Heart right ventricle (tissue), 16 donors: ENCODE data around the gene FAM20A. TPM values are rescaled to one million over a fixed set of nuclear protein-coding genes. Genes with fewer than 3 reads are reported as not detected.

Experiments
- ATAC-seq, 8 donors: fragments of 200-7000 bp; cut with Tn5 transposase; one replicate each; pipeline ENCODE4 v1.9.1; 2020; ENCODE audit warnings: mild to moderate bottlenecking in 8 of 8, moderate library complexity in 8 of 8, moderate number of reproducible peaks in 1 of 8
- DNase-seq, 2 donors: peaks; one replicate each; pipeline ENCODE4 v3.0.0-alpha.2; 2020
- H3K27ac ChIP-seq, 10 donors: fragments of 200-600 bp; sonication (generic) in 2 of 10; one replicate each; pipeline versions ENCODE4 v1.5.0 to v1.8.0; 2020 to 2022; ENCODE audit warnings: mild to moderate bottlenecking in 3 of 10
- H3K27me3 ChIP-seq, 7 donors: fragments of 200-600 bp; one replicate each; pipeline ENCODE4 v1.8.0; 2021 to 2022; ENCODE audit warnings: mild to moderate bottlenecking in 2 of 7
- H3K36me3 ChIP-seq, 9 donors: fragments of 200-600 bp; sonication (generic) in 1 of 9; one replicate each; pipeline versions ENCODE4 v1.5.0 to v1.8.0; 2020 to 2022; ENCODE audit warnings: mild to moderate bottlenecking in 2 of 9
- H3K4me1 ChIP-seq, 9 donors: fragments of 200-600 bp; sonication (generic) in 1 of 9; one replicate each; pipeline versions ENCODE4 v1.5.0 to v1.8.0; 2020 to 2022; ENCODE audit warnings: mild to moderate bottlenecking in 4 of 9
- H3K4me3 ChIP-seq, 10 donors: fragments of 200-600 bp; sonication (generic) in 2 of 10; one replicate each; pipeline versions ENCODE4 v1.5.0 to v1.8.0; 2020 to 2022; ENCODE audit warnings: mild to moderate bottlenecking in 7 of 10, moderate library complexity in 2 of 10
- H3K9me3 ChIP-seq, 11 donors: fragments of 200-600 bp in 10 of 11; sonication (generic) in 2 of 11; one replicate each; pipeline versions ENCODE4 v1.5.0 to v1.8.0; 2013 to 2022; ENCODE audit warnings: mild to moderate bottlenecking in 2 of 11, control low read depth in 1 of 11, moderate library complexity in 1 of 11
- WGBS, 2 donors: extraction: QIAGEN DNeasy Blood & Tissue Kit; methylation state at CpG; one replicate each; pipeline ENCODE4 v1.1.7; 2013; ENCODE audit warnings: inconsistent platforms in 1 of 2; 5-methylcytosine and 5-hydroxymethylcytosine counted together
- intact Hi-C, 10 donors: fragments of 100-400 bp; cut with DNase I; formaldehyde crosslinking; loops; one replicate each; pipeline versions ENCODE4 v1.11.1 to v1.14.2; 2022
- long read RNA-seq, 3 donors: library from polyadenylated mRNA; unstranded; transcript quantifications; one replicate each; pipeline ENCODE4 v2.0.0, GENCODE V29; 2020 to 2021
- polyA plus RNA-seq, 2 donors: library from polyadenylated mRNA; stranded (reverse); fragments of 200-250 nt; gene quantifications; one replicate each; pipeline ENCODE4 v1.2.3, GENCODE V29; 2013
- total RNA-seq, 10 donors: library from RNA; stranded (reverse); fragmentation: NEBNext Ultra II Directional in 3 of 10; extraction: Animal tissue kit (Norgen Biotek cat#: 25700) in 3 of 10; gene quantifications; one replicate each; pipeline versions ENCODE4 v1.2.1 to v1.2.4, GENCODE V29; 2021 to 2023
- TF ChIP-seq, protein P1 (sequence below), 9 donors: fragments of 200-600 bp; sonication (generic) in 2 of 9; IDR thresholded peaks; one replicate each; pipeline versions ENCODE4 v1.5.0 to v1.8.0; 2021 to 2022; ENCODE audit warnings: antibody characterized with exemption in 9 of 9, mild to moderate bottlenecking in 5 of 9, moderate library complexity in 1 of 9
- donor health status: Arrhythmogenic right ventricular cardiomyopathy.
- donor health status: ischemic (EF 13 %, LVEDD 7.1; RV severe dilation, severe dysfunction).
- donor health status: healthy with polysubstance abuse.
- donor health status: DM: no; HTN: yes; CAD: no.
- donor health status: DM: no; HTN: no; CAD: no.
- donor health status: ischemic (EF 25% LVEDD 6.9; RV normal size, moderate dysfunction).
- donor health status: ischemic (EF 25% LVEDD 5.7; RV mildly dilated, moderate dysfunction).
- donor health status: healthy.
- donor health status: DM: yes; HTN: yes; CAD: no.
- donor health status: Ischemic cardiomyopathy.
- donor health status: ischemic (EF 35%, LVEDD 5.7; RV mildly dilated, moderate dysfunction).
- donor health status: nonischemic (EF 11% LVEDD 7.7; RV severe dilation, severe dysfunction).
- donor health status: DM: yes; HTN: yes; CAD: no.
- donor health status: PGD.
- donor health status: ischemic (EF 29% LVEDD 5.4; RV normal size, mild dysfunction).
- donor health status: nonischemic (EF 23%, LVEDD 6.1; RV moderate dilation, normal function).

The FAM20A gene
- 10 to 100 TPM in 1 of 10 donors, 1 to 10 TPM in 9; 3.1 to 18.1 (median 7.7) TPM for total RNA-seq
- polyA plus RNA-seq, result 10 to 100 TPM in 1 of 2 donors, 1 to 10 TPM in 1; 3.1 to 12.4 TPM
- long read RNA-seq, donor 1, partial matches to known transcripts, result 2 of 13 reads
- long read RNA-seq, donor 1, other reads (novel, unspliced or antisense), result 7 of 13 reads
- long read RNA-seq, donor 2, partial matches to known transcripts, result 2 of 11 reads
- long read RNA-seq, donor 2, other reads (novel, unspliced or antisense), result 6 of 11 reads
- long read RNA-seq, donor 3, partial matches to known transcripts, result 2 of 10 reads
- long read RNA-seq, donor 3, other reads (novel, unspliced or antisense), result 7 of 10 reads

DNA sequence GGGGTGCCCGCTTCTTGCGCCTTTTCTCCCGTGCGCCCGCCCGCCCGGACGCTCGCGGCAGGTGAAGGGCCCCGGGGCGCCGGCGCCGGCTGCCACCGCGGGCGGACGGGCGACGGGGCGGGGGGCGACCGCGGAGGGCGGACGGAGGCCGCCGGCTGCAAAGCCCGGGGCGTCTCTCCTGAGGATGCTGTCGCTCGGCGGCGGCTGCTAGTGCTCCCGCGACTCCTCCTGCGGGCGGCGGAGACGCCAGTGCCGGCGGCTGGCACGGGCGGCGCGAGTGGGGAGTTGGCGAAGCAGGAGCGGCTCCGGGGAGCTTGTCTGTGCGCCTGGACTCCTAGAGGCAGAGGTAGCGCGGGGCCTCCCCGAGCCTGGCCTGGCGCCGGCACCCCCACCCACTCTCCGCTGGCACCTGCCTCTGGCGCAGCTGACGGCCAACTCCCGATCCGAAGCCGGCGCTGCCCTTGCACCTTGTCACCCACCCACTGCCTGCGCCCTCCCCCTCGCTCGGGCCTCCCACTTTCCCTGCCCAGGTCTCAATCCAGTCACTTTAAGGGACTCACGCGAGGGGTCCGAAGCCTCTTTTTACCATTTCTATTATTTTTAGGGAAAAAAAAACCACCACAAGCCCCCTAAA, at the start of gene FAM20A:
TSS of gene FAM20A (minus strand) at position 437 of the 634 bp plus-strand sequence. CDS start 701 bp downstream, outside the sequence.
- TF ChIP-seq, protein P1, sequence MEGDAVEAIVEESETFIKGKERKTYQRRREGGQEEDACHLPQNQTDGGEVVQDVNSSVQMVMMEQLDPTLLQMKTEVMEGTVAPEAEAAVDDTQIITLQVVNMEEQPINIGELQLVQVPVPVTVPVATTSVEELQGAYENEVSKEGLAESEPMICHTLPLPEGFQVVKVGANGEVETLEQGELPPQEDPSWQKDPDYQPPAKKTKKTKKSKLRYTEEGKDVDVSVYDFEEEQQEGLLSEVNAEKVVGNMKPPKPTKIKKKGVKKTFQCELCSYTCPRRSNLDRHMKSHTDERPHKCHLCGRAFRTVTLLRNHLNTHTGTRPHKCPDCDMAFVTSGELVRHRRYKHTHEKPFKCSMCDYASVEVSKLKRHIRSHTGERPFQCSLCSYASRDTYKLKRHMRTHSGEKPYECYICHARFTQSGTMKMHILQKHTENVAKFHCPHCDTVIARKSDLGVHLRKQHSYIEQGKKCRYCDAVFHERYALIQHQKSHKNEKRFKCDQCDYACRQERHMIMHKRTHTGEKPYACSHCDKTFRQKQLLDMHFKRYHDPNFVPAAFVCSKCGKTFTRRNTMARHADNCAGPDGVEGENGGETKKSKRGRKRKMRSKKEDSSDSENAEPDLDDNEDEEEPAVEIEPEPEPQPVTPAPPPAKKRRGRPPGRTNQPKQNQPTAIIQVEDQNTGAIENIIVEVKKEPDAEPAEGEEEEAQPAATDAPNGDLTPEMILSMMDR (IDR thresholded peaks at IDR 0.05), result no peak
- 3 to 6% methylated on average over 20 to 69 of the region's 69 CpGs for WGBS, 2 donors
- Histone ChIP-seq H3K4me3 (peak within 1 kb of the TSS; percentile 51 to 84 (median 70)), H3K27ac (peak within 1 kb of the TSS; percentile 50 to 96 (median 75)), H3K36me3 (peaks cover 0 to 8% (median 0%) of the 10 kb centered on the region in 9 donors), H3K4me1 (peaks cover 0 to 70% (median 18%) of the 10 kb centered on the region in 9 donors), H3K27me3 (peaks cover 0 to 41% (median 0%) of the 10 kb centered on the region in 7 donors), H3K9me3 (no peaks in the 10 kb centered on the region)
- intact Hi-C loops, result loop anchor here in 2 of 10 donors (10.0 kb wide), 2 partner anchors 144 to 154 kb away; no protein-coding TSS in a partner anchor
- DNase-seq (peak; percentile 38 to 61), ATAC-seq (peak; percentile 9 to 68 (median 42))

DNA sequence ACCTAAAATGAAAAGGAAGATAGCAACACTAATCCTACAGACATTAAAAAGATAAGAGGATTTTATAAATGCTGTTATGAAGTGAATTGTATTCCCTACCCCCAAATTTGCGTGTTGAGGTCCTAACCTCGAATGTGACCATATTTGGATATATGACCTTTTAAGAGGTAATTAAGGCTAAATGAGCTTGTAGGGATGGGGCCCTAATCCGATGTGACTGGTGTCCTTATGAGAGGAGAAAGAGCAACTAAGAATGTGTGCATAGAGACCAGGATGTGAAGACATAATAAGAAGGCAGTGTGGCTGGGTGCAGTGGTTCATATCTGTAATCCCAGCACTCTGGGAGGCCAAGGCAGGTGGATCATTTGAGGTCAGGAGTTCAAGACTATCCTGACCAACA, 48.2 kb upstream of the FAM20A start:
- TF ChIP-seq, protein P1 (IDR thresholded peaks at IDR 0.05), result no peak
- H3K9me3 ChIP-seq, result peaks cover 0 to 10% (median 0%) of the 10 kb centered on the region in 11 donors
- ATAC-seq, result no peak
- H3K27me3 ChIP-seq, result no peaks in the 10 kb centered on the region
- H3K4me3 ChIP-seq, result no peak overlapping the region
- intact Hi-C loops, result no loop called here
- WGBS, 2 donors, result 84 to 94% methylated on average over 3 of the region's 3 CpGs
- no peak for DNase-seq
- H3K36me3 ChIP-seq, result no peaks in the 10 kb centered on the region
- no peak overlapping the region for H3K27ac ChIP-seq
- no peaks in the 10 kb centered on the region for H3K4me1 ChIP-seq

DNA sequence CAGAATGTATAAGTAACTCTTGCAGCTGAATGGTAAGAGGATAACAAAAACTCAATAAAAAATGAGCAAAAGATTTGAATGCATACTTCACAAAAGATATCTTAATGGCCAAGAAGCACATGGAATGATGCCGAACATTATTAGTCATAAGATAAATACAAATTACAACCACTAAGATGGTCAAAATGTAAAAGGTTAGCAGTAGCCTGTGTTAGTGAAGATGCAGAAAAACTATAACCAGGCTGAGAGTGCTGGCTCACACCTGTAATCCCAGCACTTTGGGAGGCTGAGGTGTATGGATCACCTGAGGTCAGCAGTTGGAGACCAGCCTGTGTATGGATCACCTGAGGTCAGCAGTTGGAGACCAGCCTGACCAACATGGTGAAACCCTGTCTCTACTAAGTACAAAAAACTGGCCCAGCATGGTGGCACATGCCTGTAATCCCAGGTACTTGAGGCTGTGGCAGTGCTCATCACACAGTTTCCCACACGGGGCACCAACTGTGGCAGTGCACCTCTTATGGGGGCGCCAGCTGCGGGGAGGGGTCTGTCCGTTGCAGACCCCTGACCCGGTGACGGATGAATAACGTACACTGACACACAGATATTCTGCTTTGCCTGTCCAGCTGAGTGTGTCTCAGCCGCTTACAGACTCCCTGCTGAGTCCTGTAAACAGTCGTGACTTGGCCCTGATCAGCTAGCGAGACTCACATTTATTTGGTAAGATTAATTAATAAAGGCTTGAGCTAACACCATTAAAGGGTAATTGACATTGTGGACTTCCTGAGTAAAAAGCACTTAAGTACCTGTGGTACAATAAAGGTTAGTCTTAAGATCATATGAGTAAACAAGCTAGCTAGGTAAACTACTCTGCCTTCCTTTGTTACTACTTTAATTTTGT, 45.7 kb upstream of the FAM20A start:
- peaks cover 0 to 7% (median 0%) of the 10 kb centered on the region in 7 donors for H3K27me3 ChIP-seq
- ATAC-seq (no peak), DNase-seq (no peak)
- TF ChIP-seq, protein P1 (IDR thresholded peaks at IDR 0.05), result no peak
- no peak overlapping the region for H3K4me3 ChIP-seq
- no peak overlapping the region for H3K27ac ChIP-seq
- H3K4me1 ChIP-seq, result peaks cover 0 to 4% (median 0%) of the 10 kb centered on the region in 9 donors
- no peaks in the 10 kb centered on the region for H3K36me3 ChIP-seq
- intact Hi-C loops, result no loop called here
- H3K9me3 ChIP-seq, result peaks cover 0 to 10% (median 0%) of the 10 kb centered on the region in 11 donors
- 91 to 92% methylated on average over 11 of the region's 11 CpGs for WGBS, 2 donors

DNA sequence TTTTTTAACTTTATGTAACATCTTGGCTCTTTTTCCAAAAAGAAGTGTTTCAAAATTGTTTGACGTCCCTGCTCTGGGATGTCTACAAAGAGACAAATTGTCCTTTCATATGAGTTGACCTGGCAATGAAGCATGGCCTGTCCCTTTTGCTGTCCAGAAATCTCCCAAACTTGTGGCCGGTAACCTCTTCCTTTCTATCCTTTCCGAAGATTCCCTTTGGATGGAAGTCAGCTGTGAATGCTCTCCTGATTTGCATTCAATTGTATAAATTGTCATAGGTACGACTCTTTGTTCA, 40.9 kb upstream of the FAM20A start:
- H3K36me3 ChIP-seq, result no peaks in the 10 kb centered on the region
- WGBS, 2 donors, result 68 to 85% methylated on average over 4 of the region's 4 CpGs
- H3K27ac ChIP-seq, result peak overlapping the region in 1 of 10 donors; percentile 13
- intact Hi-C loops, result no loop called here
- TF ChIP-seq, protein P1 (IDR thresholded peaks at IDR 0.05), result no peak
- DNase-seq (no peak), ATAC-seq (peak in 1 of 8 donors; percentile 11)
- H3K27me3 ChIP-seq, result peaks cover 0 to 7% (median 0%) of the 10 kb centered on the region in 7 donors
- H3K9me3 ChIP-seq, result no peaks in the 10 kb centered on the region
- no peak overlapping the region for H3K4me3 ChIP-seq
- peaks cover 0 to 17% (median 0%) of the 10 kb centered on the region in 9 donors for H3K4me1 ChIP-seq
